HG03039 (cell line): ENCODE data around the gene MKS1.
A peak's percentile ranks its signal among the peaks of the same experiment; 100 is the strongest.

Experiments used
- ATAC-seq: cut with Tn5 transposase; IDR thresholded peaks from one replicate; pipeline ENCODE4 v1.9.1; 2021; ENCODE audit warnings: mild to moderate bottlenecking, moderate library complexity; ENCODE audit not compliant: unreplicated experiment

Gene MKS1

DNA sequence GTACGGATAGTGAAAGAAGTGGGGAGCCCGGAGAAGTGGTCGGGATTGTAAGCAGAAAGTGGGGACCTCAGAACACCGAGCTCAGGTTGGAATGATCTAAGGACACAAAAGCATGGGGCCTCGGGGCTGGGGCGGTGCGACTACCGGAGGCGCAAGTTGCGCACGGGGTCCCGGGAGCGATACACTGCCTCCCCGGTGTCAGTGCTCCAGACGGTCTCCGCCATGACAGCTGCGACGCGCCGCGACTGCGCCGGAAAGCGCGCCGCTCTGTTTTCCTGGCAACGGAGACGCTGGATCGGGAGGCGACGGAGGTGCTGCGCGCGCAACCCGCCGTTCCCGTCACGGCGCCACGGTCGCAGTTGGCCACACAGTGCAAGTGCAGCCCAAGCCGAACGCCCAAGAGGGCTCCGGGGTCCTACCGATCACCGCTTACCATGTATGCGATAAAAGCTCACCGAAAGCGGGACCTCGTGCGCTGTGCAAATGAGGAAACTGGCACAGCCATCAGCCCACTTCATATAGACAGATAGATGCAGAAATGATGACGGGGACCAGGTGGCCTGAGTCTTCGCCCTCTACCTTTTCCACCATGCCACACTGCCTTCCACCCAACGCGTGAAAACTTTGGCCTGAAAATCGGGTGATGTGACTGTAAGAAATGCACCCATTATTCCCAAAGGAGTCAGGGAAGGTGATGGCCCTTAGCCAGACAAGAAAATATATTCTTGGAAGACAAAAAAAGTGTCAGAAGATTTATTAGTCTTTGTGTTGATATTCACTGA is at the start of gene MKS1:
MKS1 (minus strand) TSS at position 249 of the 782 bp plus-strand sequence; CDS start at position 224, 25 bp downstream.
- ATAC-seq: peak; percentile 88

DNA sequence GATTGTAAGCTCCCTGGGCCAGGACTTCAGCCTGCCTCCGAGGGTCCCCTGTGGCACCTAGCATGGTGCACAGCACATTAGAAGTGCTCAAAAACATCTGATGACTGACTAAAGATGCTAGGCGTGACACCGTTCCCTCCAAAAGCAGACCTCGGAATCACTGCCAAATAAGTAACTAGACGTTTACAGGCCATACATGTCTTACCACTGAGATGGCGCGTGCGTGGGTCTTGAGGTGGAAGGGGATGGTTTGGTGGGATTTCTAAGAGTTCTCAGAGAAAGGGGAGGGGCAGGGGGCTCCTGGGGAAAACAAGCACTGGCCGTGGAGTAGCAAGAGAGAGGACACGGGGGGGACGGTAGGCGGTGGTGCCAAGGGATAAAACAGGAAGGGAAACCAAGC is 49.3 kb upstream of the MKS1 start:
- no peak for ATAC-seq

DNA sequence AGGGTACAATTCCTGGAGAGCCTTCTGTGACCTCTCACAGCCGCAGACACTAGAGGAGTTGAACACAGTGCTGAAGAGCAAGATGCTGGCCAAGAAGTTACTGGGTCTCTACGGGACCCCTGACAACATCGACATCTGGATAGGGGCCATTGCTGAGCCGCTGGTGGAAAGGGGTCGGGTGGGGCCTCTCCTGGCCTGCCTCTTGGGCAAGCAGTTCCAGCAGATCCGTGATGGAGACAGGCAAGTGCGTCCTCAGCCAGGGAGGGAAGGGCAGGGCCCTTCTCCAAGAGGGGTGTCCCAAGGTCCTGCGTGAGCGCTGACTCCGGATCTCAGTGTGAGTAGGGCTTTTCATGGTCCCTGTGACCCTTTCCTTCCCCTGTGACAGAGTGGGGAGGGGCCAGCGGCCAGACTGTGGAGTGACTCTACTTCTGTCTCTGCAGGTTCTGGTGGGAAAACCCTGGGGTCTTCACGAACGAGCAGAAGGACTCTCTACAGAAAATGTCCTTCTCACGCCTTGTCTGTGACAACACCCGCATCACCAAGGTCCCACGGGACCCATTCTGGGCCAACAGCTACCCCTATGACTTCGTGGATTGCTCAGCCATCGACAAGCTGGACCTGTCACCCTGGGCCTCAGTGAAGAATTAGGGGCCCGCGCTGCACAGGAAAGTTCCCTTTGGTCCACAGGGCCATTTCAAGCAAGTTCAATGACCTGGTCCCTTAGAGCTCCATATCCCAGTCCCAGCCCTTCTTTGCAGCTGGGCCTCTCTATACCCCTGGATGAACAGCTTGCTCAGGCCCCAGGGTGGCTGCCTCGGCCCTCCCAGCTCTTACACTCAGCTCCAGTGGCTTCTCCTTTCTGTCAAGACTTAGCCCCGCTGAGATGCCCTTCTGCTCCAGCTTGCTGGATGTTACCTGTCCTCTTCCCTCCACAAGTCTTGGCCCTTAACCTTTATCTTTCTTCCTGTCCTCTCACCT is 48.6 kb upstream of the MKS1 start:
- no peak for ATAC-seq

DNA sequence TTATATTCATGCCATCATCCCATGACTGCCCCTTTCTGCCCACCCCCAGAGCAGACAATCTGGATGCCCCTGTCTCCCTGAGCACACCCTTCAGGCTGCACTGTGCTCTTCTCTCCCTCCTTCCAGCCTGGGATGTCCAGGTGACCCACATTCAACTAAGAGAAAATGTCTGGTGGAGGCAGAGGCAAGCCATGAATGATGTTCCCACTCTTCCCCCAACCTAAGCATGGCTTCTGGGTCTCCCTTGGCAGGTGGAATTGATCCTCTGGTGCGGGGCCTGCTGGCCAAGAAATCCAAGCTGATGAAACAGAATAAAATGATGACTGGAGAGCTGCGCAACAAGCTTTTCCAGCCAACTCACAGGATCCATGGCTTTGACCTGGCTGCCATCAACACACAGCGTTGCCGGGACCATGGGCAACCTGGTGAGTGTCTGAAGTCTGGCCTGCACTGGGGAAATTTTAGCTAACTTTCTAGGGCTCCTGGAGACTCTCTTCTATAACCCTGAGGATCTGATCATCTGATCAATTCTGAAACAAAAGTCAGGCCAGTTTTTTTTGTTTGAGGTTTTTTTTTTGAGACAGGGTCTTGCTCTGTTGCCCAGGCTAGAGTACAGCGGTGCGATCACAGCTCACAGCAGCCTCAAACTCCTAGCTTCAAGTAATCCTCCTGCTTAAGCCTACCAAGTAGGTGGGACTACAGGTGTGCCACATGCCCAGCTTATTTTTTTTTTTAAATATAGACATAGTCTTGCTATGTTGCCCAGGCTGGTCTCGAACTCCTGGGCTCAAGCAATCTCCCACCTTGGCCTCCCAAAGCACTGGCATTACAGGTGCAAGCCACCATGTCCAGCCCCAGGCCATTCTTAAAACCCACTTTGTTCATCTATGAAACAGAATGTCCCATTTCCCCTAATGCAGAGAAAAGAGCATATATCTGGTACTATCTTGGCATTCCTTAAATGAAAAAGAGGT is 47.1 kb upstream of the MKS1 start:
- ATAC-seq: no peak

DNA sequence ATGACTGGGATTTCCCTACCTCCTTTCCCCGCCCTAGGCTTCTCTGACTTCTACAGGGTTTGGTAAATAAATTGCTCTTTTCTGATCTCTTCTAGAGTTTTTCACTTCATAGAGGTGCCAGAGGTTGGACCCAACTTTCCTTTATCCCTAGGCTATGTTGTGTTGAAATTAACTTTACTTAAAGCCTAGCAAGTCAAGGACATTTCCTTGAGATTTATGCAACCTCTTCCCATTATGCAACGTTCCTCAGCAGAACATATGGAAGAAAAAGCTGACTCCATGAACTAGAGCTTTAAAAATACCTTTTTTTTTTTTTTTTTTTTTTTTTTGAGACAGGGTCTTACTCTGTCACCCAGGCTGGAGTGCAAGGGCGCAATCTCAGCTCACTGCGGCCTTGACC is 46.2 kb upstream of the MKS1 start:
- ATAC-seq: no peak

DNA sequence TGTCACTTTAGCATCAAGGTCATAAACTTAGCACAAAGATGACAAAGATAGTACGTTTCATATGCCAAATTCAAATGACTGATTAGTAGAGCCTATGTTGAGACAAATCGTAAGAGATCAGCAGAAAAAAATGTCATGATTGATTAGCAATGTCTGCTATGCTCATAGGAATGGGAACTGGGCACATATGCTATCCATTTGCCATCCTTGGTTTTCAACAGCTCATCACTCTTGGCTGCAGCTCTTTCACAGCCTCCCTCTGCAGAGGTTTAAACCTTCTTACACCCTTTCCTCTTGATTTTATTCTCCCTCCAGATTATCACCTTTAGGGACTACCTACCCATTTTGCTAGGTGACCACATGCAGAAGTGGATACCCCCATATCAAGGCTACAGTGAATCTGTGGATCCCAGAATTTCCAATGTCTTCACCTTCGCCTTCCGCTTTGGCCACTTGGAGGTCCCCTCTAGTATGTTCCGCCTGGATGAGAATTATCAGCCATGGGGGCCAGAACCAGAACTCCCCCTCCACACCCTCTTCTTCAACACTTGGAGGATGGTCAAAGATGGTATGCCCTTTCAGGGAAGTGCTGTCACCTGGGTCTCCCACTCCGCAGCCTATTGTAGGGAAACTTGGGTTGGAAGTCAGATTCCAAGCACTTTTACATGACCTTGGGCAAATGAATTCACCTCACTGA is 45.5 kb upstream of the MKS1 start:
- no peak for ATAC-seq

DNA sequence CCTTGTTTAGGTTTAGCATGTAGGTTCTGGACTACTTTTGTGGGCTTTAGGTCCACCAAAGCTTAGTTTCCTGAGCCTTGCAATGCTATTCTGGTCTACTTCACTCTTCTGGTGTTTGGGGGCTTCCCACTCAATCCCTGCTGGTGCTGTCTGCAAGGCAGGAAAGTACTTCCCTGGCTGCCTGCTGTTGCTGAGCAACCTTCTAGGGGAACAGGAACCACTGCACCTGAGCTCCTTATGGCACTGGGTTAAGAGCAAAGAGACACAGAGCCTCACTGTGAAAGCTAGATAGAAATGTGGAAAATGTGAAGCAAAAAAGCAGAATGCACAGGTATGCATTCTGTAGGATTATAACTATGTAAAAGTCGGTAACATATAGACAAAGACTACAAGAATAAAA is 44.7 kb upstream of the MKS1 start:
- ATAC-seq: no peak

DNA sequence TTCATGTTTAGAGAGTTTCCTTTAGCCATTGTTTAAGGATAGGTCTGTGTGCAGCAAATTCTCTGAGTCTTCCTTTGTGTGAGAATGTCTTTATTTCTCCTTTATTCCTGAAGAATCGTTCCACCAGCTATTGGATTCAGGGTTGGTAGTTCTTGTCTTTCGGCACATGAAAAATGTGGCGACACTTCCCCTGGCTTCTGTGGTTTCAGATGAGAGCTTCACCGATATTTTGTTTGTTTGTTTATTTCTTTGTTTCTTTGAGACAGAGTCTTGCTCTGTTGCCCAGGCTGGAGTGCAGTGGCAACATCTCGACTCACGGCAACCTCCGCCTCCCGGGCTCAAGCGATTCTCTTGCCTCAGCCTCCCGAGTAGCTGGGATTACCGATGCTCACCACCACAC is 43.1 kb upstream of the MKS1 start:
- ATAC-seq: no peak

DNA sequence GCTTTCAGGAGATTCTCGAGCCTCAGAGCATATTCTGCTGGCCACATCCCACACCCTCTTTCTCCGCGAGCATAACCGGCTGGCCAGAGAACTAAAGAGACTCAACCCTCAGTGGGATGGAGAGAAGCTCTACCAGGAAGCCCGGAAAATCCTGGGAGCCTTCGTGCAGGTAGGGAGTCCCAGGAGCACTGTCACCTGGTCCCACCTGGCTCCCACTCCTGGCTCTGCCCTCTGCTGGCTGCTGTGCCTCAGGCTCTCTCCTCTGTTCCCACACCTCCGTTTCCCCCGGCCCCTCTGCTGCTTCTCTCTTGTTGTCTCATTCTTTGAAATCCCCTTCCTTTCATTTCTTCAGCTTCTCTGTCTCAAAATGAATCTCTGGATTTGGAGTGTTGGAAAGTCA is 35.7 kb upstream of the MKS1 start:
- no peak for ATAC-seq

DNA sequence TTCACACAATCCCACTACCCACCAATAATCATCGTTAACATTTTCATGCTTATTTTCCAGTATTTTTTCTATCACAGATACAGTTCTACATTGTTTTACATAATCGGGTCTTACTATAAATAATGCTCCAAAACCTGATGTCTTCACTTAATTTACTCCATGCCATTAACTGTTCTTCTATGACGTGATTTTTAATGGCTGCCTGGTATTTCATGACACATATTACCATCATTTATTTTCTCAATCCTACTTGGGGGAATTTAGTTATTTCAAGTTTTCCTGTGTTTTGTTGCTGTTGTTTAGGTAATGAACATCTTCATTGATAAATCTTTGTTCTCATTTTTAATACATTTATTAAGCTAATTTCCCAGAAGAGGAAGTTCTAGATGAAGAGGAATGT is 34.0 kb upstream of the MKS1 start:
- ATAC-seq: no peak

DNA sequence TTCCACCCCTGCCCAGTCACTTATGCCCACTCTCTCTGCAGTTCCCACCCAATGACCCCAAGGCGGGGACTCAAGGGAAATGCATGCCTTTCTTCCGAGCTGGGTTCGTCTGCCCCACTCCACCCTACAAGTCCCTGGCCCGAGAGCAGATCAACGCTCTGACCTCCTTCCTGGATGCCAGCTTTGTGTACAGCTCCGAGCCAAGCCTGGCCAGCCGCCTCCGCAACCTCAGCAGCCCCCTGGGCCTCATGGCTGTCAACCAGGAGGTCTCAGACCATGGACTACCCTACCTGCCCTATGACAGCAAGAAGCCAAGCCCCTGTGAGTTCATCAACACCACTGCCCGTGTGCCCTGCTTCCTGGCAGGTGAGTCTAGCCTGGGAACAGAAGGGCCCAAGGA is 33.1 kb upstream of the MKS1 start:
- ATAC-seq: no peak

DNA sequence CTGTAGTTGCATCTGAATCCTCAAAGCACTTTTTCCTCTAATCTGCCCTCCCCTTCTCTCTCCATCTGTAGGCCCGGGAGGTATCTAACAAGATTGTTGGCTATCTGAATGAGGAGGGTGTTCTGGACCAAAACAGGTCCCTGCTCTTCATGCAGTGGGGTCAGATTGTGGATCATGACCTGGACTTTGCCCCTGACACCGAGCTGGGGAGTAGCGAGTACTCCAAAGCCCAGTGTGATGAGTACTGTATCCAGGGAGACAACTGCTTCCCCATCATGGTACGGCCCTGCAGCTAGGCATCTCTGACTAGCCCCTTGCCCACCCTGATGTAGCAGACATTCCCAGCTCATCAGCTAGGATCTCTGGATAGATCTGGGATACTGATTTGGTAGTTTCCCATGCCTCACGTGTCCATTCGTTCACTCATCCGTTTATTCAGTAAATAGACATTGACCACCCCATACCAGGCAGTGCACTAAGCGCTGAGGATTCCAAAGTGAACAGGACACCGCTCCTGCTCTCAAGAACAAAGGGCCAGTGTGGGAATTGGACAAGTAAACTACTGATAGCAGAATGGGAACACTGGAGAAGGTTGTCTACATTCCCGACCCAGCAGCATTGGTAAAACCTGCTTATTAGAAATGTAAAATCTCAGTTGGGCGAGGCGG is 31.4 kb upstream of the MKS1 start:
- no peak for ATAC-seq

DNA sequence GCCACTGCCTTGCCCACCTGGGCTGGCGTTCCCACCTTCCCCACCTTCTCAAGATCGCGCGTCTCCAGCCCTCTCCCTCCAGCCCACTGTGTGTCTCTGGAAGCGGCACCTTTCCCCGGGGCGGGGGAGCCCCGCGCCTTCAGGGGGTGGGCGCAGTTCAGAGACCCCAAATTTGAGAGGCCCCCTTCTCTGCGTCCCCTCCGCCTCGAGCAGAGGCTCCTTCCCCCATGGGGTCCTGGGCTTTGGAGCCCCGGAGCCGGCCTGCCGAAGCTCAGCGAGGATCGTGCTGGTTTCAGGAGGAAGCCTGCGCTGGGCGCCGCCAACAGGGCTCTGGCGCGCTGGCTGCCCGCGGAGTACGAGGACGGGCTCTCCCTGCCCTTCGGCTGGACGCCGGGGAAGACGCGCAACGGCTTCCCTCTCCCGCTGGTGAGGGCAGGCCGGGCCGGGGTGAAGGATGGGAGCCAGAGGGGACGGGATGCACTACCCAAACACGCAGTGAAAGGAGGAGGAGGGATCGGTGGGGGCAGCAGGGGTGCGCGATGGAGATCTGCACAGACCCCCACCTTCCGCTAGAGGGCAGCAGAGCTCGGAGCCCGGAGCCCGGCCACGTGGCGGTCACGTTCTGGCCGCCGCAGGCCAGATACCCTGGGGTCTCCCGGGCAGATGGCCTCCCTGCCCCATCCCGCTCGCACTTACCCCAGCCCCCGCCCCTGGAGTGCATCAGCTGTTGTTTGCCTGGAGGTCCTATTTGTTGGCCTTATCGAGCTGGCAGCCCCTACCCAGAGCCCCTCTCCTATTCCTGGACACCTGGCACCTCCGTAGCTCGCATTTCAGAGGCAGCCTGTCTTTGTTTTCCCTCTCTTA is 30.4 kb upstream of the MKS1 start:
- peak; percentile 58 for ATAC-seq

DNA sequence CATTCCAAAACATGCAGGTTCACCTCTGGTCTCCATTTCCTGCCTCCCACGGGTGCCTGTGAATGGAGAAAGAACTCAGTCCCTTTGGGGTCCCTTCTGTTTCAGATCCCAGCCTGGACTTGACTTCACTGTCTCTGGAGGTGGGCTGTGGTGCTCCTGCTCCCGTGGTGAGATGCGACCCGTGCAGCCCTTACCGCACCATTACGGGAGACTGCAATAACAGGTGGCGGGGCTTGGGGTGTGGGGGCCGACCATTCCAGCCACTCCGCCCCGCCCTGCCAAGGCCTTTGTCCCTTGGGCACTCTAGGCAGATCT is 29.9 kb upstream of the MKS1 start:
- ATAC-seq: no peak

DNA sequence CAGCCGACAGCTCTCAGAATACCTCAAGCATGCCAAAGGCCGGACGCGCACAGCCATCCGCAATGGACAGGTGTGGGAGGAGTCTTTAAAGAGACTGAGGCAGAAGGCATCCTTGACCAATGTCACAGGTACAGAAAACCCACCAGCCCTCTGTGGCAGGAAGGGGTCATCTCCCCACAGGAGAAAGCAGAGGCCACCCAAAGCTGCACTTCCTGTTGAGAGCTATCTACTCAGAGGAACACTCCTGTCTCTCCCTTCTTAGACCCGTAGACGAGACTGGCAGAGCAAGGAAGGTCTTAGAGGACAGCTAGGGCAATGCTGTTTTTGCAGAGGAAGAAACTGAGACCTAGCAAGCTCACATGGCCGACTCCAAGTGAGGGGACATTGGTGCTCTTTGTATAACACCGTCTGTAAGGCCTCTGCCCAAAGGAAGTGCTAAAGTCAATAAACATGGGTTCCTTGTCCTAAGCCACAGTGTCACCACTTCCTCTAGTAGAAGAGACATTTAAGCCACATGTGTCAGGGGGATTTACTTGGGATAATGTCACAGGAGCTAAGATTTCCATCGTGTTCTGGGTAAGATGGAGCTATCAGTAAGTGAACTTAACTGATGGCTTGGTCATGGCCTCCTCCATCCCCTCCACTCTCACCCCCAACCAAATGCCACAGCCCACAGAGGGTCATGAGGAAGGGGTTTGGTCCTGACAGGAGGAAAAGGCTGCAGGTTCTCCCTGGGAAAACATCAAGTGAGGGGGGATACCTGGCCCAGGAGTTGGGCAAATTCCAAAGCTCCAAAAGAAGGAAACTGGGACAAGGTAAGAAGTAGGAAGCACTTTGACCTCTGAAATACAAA is 28.7 kb upstream of the MKS1 start:
- ATAC-seq: no peak

DNA sequence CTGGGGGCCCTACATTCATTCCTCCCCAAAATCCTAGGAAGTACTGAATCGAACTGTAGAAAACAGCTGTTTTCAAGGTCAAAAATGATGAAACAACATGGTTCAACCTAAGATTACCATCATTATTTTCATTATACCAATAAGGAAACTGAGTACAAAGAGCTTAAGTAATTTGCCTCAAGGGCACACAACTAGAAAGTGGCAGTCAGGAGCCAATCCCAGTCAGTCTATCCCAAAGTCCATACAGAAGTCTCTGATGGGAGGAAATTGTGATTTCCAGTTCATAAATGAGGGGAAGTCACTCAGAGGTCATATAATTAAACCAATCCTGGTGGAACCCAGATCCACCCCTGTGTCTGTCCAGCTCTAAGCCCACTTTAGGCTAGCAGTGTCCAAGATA is 27.7 kb upstream of the MKS1 start:
- no peak for ATAC-seq

DNA sequence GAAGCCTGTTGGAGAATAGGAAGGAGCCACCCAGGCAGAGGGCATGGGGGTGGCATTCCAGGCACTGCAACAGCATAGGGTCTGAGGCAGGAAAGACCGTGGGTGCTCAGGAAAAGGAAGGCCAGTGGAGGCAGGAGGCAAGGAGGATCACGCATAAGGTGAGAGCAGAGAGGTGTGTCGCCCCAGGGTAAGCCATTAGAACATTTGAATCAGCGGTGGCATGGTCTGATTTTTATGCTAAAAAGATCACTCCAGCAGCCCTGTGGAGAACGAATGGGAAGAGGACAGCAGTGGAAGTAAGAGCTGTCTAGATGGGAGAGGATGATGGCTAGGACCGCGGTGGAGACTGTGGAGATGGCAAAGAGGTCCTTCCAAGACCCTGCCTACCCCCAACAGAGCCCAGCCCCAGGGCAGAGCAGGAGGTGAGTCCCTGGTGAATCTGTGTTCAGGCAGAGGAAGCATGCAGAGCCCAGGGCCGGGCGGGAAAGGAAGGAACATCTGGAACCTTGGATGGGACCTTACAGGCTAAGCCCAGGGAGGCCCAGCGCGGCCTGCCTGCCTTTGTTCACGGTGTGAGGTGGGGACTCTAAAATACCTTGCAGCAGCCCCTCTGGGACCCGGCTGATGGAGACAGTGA is 27.2 kb upstream of the MKS1 start:
- ATAC-seq: no peak
